ENCODE results near the gene SEC22B. TPM values are rescaled to one million over a fixed set of nuclear protein-coding genes. Genes with fewer than 3 reads are reported as not detected.
"Not testable (repeated sequence)": the region's sequence is repeated elsewhere in the genome, so short reads cannot be mapped to it uniquely, and the experiment has no call there.

The SEC22B gene
- total and polyA plus RNA-seq, 2 experiments from 2014 or later: 28.8 to 52.9 TPM

- not testable (repeated sequence) for H3K4me1 ChIP-seq (ENCODE audit: insufficient read depth); H3K4me3 ChIP-seq; H3K9me2 ChIP-seq (replicated peaks; ENCODE audit: insufficient read depth); H3K9me3 ChIP-seq (ENCODE audit: low read depth); H3K36me3 ChIP-seq (replicated peaks; ENCODE audit: insufficient read depth, low read depth); H4K20me1 ChIP-seq (ENCODE audit: insufficient read depth, poor library complexity, severe bottlenecking); H3K27me3 ChIP-seq; H3K79me2 ChIP-seq; H2AFZ ChIP-seq; H3K27ac ChIP-seq; H3K4me2 ChIP-seq; DNase-seq (ENCODE audit: low spot score)
- WGBS (ENCODE audit: low lambda C conversion rate, missing lambda C conversion rate): 87% methylated on average over 12 of the region's 14 CpGs
These were observed 33.6 kb downstream of the SEC22B start for GRCh38 chr1:120142512-120143263.

DNA sequence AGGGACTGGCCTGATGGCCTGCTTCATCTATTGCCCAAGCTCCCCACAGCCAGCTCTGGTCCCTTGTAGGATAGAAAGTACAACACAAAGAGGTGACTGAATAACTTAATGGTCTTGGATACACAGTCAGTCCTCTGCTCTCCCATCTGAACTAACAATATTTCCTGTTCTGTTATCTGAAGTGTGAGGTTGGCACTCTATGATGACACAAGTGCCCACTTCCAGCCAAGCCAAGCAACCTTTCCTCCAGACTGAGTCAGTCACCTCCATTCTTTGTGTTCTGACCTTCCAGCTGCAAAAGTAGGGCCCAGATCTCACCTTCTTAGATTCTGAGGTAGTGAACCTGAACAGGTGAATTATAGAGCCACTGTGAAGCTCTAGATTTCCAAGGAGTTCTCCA lies 34.5 kb downstream of the SEC22B start:
- H3K4me3 ChIP-seq; H3K4me2 ChIP-seq; H3K9me2 ChIP-seq (replicated peaks; ENCODE audit: insufficient read depth); H3K27ac ChIP-seq; DNase-seq (ENCODE audit: low spot score); H3K9me3 ChIP-seq (ENCODE audit: low read depth); H3K79me2 ChIP-seq; H3K4me1 ChIP-seq (ENCODE audit: insufficient read depth); H4K20me1 ChIP-seq (ENCODE audit: insufficient read depth, poor library complexity, severe bottlenecking); H3K27me3 ChIP-seq; H3K36me3 ChIP-seq (replicated peaks; ENCODE audit: insufficient read depth, low read depth); H2AFZ ChIP-seq: not testable (repeated sequence)

- not testable (repeated sequence) for H3K9me2 ChIP-seq (replicated peaks; ENCODE audit: insufficient read depth); H3K4me1 ChIP-seq (ENCODE audit: insufficient read depth); H3K36me3 ChIP-seq (replicated peaks; ENCODE audit: insufficient read depth, low read depth); H3K4me3 ChIP-seq; H2AFZ ChIP-seq; H3K27me3 ChIP-seq; H3K9me3 ChIP-seq (ENCODE audit: low read depth); DNase-seq (ENCODE audit: low spot score); H3K4me2 ChIP-seq; H3K79me2 ChIP-seq; H3K27ac ChIP-seq; H4K20me1 ChIP-seq (ENCODE audit: insufficient read depth, poor library complexity, severe bottlenecking)
- 90% methylated on average over 1 of the region's 1 CpG for WGBS (ENCODE audit: low lambda C conversion rate, missing lambda C conversion rate)
These were observed 35.6 kb downstream of the SEC22B start for GRCh38 chr1:120140656-120141265.

GRCh38 chr1:120136086-120136485 lies 40.2 kb downstream of the SEC22B start:
- H3K36me3 ChIP-seq (replicated peaks; ENCODE audit: insufficient read depth, low read depth); H3K4me3 ChIP-seq; H3K9me2 ChIP-seq (replicated peaks; ENCODE audit: insufficient read depth); H3K4me1 ChIP-seq (ENCODE audit: insufficient read depth); H3K27me3 ChIP-seq; H3K79me2 ChIP-seq; H3K9me3 ChIP-seq (ENCODE audit: low read depth); H3K27ac ChIP-seq; H2AFZ ChIP-seq; H4K20me1 ChIP-seq (ENCODE audit: insufficient read depth, poor library complexity, severe bottlenecking); DNase-seq (ENCODE audit: low spot score); H3K4me2 ChIP-seq: not testable (repeated sequence)
- WGBS (ENCODE audit: low lambda C conversion rate, missing lambda C conversion rate): 72% methylated on average over 1 of the region's 1 CpG

- H3K79me2 ChIP-seq; H3K27ac ChIP-seq; H3K9me2 ChIP-seq (replicated peaks; ENCODE audit: insufficient read depth); DNase-seq (ENCODE audit: low spot score); H3K4me2 ChIP-seq; H3K4me1 ChIP-seq (ENCODE audit: insufficient read depth); H4K20me1 ChIP-seq (ENCODE audit: insufficient read depth, poor library complexity, severe bottlenecking); H2AFZ ChIP-seq; H3K27me3 ChIP-seq; H3K4me3 ChIP-seq; H3K36me3 ChIP-seq (replicated peaks; ENCODE audit: insufficient read depth, low read depth); H3K9me3 ChIP-seq (ENCODE audit: low read depth): not testable (repeated sequence)
These were observed 42.4 kb downstream of the SEC22B start for GRCh38 chr1:120133928-120134325.

DNA sequence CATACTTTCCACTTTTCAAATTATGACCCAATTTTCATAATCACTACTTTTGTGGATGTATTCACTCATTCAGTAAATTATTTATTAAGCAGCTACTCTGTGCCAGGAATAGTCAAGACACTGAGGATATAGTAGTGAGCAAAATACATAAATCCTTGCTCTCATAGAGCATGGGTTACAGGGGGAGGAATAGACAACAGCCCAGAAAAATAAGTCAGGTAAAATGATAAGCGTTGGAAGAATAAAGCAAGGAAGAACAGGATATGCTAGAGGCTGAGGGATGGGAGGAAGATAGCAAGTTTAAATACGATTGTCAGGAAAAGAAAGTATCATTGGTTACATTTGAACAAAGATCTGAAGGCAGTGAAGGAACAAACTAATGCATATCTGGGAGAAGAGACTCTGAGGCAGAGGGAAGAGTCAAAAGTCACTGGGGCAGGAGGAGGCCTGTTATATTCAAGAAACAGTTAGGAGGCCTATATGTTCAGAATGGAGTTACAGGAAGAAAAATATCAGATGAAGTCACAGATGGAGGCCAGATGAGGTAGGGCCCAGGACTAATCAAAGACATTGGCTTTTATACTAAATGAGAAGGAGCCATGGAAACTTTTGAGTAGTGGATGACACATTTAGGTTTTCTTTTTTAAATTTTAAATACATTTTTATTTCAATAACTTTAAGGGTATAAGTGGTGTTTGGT lies 42.9 kb downstream of the SEC22B start:
- H3K9me3 ChIP-seq (ENCODE audit: low read depth): no peaks in the 10 kb centered on the region
- H3K27me3 ChIP-seq: no peaks in the 10 kb centered on the region
- TF ChIP-seq EZH2 (IDR thresholded peaks at IDR 0.05; ENCODE audit: borderline replicate concordance) (no peak), EZH2phosphoT487 (IDR thresholded peaks at IDR 0.05; ENCODE audit: low read depth, severe bottlenecking, unreplicated experiment) (no peak)
- TF ChIP-seq, protein P1, sequence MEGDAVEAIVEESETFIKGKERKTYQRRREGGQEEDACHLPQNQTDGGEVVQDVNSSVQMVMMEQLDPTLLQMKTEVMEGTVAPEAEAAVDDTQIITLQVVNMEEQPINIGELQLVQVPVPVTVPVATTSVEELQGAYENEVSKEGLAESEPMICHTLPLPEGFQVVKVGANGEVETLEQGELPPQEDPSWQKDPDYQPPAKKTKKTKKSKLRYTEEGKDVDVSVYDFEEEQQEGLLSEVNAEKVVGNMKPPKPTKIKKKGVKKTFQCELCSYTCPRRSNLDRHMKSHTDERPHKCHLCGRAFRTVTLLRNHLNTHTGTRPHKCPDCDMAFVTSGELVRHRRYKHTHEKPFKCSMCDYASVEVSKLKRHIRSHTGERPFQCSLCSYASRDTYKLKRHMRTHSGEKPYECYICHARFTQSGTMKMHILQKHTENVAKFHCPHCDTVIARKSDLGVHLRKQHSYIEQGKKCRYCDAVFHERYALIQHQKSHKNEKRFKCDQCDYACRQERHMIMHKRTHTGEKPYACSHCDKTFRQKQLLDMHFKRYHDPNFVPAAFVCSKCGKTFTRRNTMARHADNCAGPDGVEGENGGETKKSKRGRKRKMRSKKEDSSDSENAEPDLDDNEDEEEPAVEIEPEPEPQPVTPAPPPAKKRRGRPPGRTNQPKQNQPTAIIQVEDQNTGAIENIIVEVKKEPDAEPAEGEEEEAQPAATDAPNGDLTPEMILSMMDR (IDR thresholded peaks at IDR 0.05; ENCODE audit: poor library complexity): no peak
- peak; percentile 4 for DNase-seq (ENCODE audit: low spot score)
- no peaks in the 10 kb centered on the region for H3K79me2 ChIP-seq
- H3K4me3 ChIP-seq: no peak overlapping the region
- no peak overlapping the region for H3K27ac ChIP-seq
- H4K20me1 ChIP-seq (ENCODE audit: insufficient read depth, poor library complexity, severe bottlenecking): no peaks in the 10 kb centered on the region
- H3K4me1 ChIP-seq (ENCODE audit: insufficient read depth): no peaks in the 10 kb centered on the region
- H3K36me3 ChIP-seq (replicated peaks; ENCODE audit: insufficient read depth, low read depth): no peaks in the 10 kb centered on the region
- H3K4me2 ChIP-seq: no peak overlapping the region
- 97% methylated on average over 2 of the region's 2 CpGs for WGBS (ENCODE audit: low lambda C conversion rate, missing lambda C conversion rate)
- H3K9me2 ChIP-seq (replicated peaks; ENCODE audit: insufficient read depth): no peaks in the 10 kb centered on the region
- no peak overlapping the region for H2AFZ ChIP-seq

- H3K4me3 ChIP-seq; H3K27me3 ChIP-seq; H3K4me1 ChIP-seq (ENCODE audit: insufficient read depth); H3K9me3 ChIP-seq (ENCODE audit: low read depth); H4K20me1 ChIP-seq (ENCODE audit: insufficient read depth, poor library complexity, severe bottlenecking); DNase-seq (ENCODE audit: low spot score); H3K36me3 ChIP-seq (replicated peaks; ENCODE audit: insufficient read depth, low read depth); H3K9me2 ChIP-seq (replicated peaks; ENCODE audit: insufficient read depth); H3K79me2 ChIP-seq: not testable (repeated sequence)
- WGBS (ENCODE audit: low lambda C conversion rate, missing lambda C conversion rate): 43% methylated on average over 2 of the region's 2 CpGs
- peak overlapping the region; percentile 41 for H2AFZ ChIP-seq
- peak overlapping the region; percentile 62 for H3K4me2 ChIP-seq
- H3K27ac ChIP-seq: peak overlapping the region; percentile 59
These were observed 43.9 kb downstream of the SEC22B start for GRCh38 chr1:120132406-120132763.
